NOMO-1 (cell line): ENCODE data around the gene LMLN.
"Not testable (repeated sequence)": the region's sequence is repeated elsewhere in the genome, so short reads cannot be mapped to it uniquely, and the experiment has no call there.

Experiments
- DNase-seq, 2 experiments: peaks; one replicate each; lab custom pipeline; 2025; ENCODE audit not compliant: unreplicated experiment in 2 of 2; lab: John Stamatoyannopoulos, UW

LMLN gene, protein sequence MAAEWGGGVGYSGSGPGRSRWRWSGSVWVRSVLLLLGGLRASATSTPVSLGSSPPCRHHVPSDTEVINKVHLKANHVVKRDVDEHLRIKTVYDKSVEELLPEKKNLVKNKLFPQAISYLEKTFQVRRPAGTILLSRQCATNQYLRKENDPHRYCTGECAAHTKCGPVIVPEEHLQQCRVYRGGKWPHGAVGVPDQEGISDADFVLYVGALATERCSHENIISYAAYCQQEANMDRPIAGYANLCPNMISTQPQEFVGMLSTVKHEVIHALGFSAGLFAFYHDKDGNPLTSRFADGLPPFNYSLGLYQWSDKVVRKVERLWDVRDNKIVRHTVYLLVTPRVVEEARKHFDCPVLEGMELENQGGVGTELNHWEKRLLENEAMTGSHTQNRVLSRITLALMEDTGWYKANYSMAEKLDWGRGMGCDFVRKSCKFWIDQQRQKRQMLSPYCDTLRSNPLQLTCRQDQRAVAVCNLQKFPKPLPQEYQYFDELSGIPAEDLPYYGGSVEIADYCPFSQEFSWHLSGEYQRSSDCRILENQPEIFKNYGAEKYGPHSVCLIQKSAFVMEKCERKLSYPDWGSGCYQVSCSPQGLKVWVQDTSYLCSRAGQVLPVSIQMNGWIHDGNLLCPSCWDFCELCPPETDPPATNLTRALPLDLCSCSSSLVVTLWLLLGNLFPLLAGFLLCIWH

DNA sequence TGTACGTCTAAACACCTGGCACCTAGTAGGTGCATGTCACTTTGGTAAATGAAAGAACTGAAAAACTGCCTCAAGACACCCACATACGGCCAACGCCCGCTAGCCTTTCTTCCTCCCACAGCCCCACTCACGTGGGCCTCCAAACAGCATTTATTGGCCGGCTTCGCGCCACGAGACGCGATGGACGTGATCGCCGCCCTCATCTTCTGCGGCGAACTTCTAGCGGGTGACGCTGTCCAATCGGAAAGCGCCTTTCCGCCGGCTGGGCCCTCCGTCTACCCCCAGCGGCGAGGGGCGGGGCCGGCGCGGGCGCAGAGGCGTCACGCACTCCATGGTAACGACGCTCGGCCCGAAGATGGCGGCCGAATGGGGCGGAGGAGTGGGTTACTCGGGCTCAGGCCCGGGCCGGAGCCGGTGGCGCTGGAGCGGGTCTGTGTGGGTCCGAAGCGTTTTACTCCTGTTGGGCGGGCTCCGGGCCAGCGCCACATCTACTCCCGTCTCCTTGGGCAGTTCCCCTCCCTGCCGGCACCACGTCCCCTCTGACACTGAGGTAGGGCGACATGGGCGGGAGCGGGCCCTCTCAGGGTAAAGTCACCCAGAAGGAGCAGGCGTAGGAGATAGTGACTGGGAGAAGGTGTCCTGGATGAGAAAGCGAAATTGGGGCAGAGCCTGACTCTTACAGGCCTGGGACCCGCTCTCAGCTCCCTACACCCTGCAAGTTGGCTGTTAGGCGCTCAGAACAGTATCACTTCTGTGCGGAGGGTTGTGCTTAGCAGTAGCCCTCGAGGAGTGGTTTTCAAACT lies at the start of gene LMLN:
TSS of gene LMLN (plus strand) at position 327 of the 803 bp plus-strand sequence. CDS start at position 356, 29 bp downstream.
- DNase-seq = peak; percentile 99

DNA sequence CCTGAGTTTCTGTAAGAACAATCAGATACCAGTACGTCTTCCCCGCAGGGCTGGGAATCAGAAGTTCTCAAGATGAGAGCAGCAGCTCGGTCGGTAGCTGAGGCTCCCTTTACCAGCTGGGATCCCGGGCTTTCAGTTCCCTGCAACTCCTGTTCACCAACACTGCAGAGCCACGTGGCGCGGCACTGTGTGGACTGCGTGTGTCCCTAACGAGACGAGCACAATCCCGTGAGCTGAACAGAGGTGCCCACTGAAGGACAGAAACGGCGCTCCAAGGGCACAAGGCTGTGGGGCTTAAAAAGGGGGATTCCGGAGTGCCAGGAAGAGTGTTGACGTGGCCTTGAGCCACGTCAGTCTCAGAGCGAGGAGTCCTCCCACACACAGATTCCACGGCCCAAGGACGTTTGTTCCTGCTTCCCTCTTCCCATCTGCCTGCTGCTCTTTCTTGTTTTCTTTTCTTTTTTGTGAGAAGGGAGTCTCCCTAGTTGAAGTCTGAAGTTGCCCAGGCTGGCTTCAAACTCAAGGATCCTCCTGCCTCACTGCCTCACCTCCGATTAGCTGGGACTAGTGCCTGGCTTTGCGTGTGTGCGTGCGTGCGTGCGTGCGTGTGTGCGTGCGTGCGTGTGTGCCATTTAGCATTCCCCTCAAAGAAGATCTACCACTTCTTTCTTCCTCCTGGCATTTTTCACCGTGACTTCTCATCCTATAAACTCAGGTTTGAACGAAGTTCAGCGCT lies 47.1 kb upstream of the LMLN start:
- no peak for DNase-seq

DNA sequence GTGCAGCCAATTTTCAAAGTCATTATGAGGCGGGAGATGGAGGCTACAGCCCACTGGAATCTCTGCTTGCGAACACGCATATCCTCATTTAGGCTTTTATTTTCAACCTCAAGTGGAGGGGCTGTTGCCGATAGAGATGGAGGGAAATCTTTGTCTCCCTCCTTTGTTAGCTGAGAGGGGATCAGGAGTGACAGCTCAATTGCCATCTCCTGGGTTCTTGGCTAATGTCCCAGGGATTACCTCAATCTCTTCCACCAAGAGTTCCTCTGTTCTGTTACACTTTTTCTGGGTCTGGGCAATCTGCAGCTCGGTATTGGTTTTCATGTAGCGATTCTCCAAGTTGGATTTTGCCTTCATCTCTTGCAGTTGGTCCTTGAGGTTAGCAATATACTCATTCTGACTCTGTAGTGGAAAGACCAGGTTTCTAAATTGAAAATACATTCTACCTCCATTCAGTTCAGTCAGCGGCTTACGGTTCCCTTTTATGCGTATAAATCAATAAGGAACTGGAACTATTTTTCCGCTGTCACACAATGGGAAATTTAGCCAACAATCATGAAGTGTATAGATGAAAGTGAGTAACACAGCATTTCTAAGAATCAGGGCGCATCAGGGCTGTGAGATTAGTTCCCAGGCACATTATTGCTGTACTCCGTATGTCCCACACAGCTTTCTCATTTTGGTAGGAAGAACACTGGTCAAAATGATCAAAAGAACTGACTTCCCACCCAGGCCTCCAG lies 46.2 kb upstream of the LMLN start:
- no peak for DNase-seq

DNA sequence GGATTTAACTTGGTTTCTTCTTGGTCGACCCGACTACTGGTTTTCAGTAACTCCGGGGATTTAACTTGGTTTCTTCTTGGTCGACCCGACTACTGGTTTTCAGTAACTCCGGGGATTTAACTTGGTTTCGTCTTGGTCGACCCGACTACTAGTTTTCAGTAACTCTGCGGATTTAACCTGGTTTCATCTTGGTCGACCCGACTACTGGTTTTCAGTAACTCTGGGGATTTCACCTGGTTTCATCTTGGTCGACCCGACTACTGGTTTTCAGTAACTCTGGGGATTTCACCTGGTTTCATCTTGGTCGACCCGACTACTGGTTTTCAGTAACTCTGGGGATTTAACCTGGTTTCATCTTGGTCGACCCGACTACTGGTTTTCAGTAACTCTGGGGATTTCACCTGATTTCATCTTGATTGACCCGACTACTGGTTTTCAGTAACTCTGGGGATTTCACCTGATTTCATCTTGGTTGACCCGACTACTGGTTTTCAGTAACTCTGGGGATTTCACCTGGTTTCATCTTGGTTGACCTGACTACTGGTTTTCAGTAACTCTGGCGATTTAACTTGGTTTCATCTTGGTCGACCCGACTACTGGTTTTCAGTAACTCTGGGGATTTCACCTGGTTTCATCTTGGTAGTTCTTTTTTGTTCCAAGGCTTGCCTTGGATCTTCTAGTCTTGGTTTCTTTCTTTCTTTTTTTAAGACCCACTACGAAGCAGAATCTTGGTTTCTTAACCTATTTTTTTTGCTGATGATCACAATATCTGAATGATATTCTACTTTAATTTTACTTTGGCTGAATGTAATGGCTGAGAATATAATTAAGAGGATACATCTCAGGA lies 38.4 kb upstream of the LMLN start:
- not testable (repeated sequence) for DNase-seq

DNA sequence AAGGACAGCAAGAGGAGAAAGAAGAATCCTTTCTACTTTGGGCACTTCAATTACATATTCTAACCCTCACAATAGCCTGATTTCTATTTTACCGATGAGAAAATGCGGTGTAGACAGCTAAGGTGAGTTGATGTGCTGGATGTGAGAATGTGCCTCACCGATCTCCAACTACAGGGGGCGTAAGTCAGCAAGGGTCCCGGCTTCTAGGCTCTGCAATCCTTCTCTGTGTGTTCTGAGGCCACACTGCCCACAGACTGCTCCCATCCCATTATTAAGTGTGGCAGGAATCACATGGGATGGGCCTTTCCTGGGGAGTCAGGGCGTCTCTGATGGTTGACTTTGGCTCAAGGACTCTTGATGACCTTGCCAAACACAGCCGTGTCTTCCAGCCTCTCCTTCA lies 33.6 kb upstream of the LMLN start:
- DNase-seq = peak in 1 of 2 experiments; percentile 2

DNA sequence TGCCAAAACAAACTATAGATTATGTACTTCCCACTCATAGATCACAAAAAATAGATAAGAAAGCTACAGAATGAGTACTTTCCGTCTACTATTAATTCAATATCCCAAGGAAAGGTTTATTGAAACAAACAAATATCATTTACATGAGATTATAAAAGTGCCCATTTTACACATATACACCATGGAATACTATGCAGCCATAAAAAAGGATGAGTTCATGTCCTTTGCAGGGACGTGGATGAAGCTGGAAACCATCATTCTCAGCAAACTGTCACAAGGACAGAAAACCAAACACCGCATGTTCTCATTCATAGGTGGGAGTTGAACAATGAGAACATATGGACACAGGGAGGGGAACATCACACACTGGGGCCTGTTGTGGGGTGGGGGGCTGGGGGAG lies 32.4 kb upstream of the LMLN start:
- DNase-seq = not testable (repeated sequence)

DNA sequence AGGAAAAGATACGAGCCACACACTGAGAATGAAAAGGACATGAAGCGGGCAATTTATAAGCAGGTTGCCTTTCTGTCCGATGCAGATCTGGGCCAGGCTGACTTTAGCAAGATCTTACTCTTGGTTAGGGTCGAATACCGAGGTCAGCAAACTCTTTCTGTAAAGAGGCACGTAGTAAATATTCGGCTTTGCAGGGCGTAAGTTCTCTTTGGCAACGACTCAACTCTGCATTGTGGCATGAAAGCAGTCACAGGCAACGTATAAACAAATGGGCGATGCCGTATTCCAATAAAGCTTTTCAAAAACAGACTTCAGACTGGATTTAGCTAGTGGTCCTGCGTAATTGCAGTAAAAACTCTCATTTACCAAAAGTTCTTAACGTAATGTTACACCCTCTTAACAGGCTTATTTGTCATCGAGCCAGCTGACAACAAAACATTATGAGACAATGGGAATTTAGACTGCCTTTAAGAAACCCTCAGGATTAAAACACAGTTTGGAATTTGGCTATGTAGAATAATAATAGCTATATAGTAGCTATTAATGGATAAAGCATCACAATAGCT lies 23.1 kb upstream of the LMLN start:
- DNase-seq = no peak

DNA sequence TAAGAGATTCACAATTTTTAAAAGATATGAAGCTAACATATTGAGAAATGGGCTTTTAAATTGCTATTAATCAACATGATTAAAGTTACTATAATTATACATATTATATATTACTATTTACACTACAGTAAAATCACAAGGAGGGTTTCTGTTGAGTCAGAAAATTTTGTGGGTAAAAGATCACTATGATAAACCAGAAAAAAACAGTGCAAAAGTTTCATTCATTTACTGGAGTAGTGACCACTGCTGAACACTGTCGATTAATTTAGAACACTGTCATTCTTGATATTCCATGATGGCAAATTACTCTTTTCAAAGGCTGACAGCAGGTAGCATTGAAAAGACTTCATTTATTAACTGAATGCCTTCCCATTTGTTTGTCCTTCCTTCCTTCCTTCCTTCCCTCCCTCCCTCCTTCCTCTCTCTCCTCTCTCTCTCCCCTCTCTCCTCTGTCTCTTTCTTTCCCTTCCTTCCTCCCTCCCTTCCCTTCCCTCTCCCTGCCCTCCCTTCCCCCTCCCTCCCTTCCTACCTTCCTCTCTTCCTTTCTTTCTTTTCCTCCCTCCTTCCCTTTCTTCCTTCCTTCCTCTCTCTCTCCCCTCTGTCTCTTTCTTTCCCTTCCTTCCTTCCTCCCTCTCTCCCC lies 19.2 kb upstream of the LMLN start:
- DNase-seq = no peak

DNA sequence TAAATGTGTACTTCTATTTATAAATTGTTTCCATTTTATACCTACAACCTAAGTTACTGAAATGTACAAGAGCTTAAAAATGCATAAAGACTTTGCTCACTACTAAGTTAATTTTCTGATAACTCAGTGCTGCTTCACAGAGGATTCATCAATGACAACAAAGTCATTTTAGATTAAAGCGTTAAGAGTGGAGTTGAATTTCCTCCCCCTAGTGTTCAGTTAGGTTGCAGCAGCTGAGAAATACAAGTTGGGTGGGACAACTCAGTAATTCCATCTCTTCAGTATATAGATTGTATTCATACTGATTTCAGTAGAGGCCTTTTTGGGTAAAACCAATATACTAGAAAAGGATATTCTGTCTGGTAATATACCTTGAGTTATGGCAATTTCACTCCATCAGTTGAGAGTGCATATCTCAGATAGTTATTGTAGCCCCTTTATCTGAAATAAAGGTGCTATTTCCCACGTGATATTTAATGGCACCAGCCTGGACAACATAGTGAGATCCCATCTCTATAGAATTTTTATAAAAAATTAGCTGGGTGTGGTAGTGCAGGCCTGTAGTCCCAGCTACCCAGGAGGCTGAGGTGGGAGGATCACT lies 17.0 kb upstream of the LMLN start:
- peak in 1 of 2 experiments; percentile 55 for DNase-seq

DNA sequence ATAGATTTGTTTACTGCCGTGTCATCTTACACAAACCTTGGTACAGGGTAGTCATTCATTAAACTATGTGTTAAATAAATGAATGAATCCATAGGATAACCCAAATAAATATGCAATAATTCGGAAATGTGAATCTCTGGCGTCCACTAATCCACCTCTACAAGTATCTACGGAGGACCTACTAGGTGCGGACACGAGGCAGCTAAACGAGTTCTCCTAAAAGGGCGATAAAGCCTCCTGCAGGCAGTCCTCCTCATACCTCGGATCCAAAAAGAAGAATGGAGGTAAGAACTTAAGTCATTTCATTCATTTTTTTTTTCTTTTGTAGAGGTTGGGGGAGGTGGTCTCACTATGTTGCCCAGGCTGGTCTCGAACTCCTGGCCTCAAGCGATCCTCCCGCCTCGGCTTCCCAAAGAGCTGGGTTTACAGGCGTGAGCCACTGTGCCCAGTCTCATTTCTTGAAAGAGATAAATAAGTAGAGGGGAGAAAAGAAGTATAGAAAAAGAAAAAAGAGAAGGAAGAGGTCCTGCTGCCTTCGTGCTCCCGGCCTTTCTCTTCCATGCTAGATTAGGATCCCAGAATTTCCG lies 10.7 kb upstream of the LMLN start:
- no peak for DNase-seq

DNA sequence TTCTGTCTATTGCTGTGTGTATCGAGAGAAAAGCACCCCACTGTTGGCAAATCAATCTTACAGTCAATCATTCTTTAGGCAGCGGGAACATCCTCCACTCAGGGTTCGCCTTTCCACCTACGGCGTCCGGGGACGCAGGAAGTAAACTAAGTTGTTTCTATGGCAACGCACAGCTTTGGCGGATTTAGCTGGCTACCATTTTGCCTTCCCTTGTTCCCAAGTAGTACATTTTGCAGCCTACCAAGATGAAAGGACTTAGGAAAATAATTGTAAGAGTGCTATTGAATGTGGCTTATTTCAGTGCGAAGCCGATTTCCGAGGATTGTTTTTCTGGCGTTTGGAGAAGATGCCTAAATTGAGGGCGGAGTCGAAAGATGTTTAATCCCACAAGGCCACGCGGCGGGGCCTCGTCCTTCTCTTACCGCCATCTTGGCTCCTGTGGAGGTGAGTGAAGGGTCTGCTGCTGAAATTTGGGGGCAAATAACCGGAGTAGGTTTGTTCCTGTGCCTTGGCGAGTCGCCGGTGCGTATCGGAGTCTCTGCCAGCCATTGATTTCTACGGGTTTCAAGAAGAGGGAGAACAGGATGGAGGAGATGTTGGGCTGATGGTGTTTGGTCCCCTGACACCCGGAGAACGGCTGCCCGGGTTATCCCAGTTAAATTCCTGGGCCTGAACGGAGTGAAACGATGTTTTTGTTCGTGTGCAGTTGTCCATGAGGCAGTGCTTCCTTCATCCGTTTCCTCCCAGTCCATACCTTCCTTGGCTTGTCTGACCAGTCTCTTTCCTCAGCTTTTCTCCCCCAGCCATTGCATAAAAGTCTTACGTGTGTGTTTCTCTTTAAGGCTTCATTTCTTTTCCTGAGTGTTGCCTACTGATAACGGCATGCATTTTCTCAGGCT lies 10.0 kb upstream of the LMLN start, which contains the start of gene RPL35A:
TSS of gene RPL35A (plus strand) at position 413 of the 899 bp plus-strand sequence. CDS start 778 bp downstream, outside the sequence.
- DNase-seq = peak; percentile 91 to 99

DNA sequence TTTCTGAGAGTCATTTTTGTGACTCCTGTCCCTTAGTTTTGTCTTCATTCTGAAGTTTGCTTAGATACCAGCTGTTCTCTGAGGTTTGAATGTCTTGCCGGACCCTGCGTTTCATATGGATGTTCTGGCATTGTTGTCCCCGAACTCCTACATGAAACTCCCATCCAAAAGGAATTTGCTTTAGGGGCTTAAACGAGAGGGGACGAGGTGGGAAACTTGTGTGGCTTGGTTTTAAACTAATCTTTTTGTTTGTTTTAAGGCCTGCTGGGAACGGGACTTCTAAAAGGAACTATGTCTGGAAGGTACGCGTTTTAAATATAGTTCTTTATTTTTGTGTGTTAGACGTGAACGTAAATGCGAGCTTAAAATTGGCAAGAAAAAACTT lies 9.3 kb upstream of the LMLN start:
- DNase-seq = peak in 1 of 2 experiments; percentile 42

DNA sequence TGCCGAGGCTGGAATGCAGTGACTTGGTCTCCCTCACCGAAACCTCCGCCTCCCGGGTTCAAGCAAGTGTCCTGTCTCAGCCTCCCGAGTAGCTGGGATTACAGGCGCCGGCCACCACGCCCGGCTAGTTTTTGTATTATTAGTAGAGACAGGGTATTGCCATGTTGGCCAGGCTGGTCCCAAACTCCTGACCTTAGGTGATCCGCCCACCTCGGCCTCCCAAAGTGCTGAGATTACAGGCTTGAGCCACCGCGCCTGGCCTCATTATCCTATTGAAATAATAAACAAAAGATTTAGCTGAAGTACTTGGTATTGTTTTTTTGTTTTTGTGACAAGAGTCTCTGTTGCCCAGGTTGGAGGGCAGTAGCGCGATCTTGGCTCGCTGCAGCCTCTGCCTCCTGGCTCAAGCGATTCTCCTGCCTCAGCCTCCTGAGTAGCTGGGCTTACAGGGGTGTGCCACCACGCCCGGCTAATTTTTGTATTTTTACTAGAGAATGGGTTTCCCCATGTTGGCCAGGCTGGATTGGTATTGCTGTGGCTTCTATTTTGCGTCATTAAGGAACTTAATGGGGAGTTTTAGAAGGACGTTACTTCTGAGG lies 8.5 kb upstream of the LMLN start:
- no peak for DNase-seq

DNA sequence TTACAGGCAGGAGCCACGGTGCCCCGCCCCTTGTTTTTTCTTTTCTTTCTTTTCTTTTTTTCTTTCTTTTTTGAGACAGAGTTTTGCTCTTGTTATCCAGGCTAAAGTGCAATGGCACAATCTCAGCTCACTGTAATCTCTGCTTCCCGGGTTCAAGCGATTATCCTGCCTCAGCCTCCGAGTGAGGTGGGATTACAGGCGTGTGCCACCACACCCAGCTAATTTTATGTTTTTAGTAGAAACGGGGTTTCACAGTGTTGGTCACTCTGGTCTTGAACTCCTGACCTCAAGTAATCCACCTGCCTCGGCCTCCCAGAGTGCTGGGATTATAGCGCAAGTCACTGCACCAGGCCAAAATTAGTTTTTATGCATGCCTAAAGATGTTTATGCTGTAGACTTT lies 7.6 kb upstream of the LMLN start:
- DNase-seq = no peak

DNA sequence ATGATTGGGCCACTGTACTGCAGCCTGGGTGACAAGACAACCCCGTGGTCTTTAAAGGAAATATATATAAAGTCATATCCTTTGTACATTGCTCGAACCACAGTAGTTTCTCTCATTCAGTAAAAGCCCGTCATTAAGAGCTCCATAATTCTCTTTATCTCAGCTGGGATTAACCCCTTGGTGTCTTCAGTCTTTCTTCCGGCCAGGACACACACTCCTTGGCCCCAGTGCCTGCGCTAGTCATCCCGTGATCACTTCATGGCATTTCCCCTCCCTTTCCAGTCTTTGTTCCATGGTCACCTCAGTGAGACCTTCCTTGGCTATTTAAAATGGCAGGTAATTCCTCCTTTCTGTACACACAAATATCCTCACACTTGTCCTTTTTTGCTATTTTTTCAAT lies 6.7 kb upstream of the LMLN start:
- DNase-seq = no peak

DNA sequence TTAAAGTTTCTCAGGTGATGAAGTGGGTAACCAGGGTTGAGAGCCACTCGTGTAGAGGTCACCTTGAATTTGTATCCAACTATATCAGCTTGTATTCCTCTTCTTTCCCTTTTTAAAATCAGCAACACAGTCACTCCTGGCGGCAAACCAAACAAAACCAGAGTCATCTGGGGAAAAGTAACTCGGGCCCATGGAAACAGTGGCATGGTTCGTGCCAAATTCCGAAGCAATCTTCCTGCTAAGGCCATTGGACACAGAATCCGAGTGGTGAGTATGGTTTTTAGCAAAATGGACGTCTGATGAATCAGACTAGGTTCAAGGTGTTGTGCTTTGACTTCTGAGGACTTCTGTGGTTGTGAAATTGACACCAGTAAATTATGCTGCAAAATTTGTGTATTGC lies 6.1 kb upstream of the LMLN start:
- no peak for DNase-seq
